HepG2 (cell line): ENCODE data around the gene ZNF22. TPM values are rescaled to one million over a fixed set of nuclear protein-coding genes. Genes with fewer than 3 reads are reported as not detected.

Experiments used
- AGO1 ChIP-seq: fragments of 200-400 bp; formaldehyde crosslinking; IDR thresholded peaks from 2 replicates; pipeline ENCODE4 v1.6.1; 2017; ENCODE audit warnings: mild to moderate bottlenecking, low read depth, low read length, moderate library complexity; ENCODE audit not compliant: poor library complexity, severe bottlenecking
- AGO2 ChIP-seq: fragments of 200-400 bp; formaldehyde crosslinking; optimal IDR thresholded peaks from 2 replicates; pipeline ENCODE3; 2017; ENCODE audit warnings: mild to moderate bottlenecking, low read depth, low read length, moderate library complexity
- AKAP8 ChIP-seq: sonication (generic); formaldehyde crosslinking; IDR thresholded peaks from 2 replicates; pipeline ENCODE4 v1.5.1; 2020; ENCODE audit warnings: mild to moderate bottlenecking, missing genetic modification reagents
- CBX1 ChIP-seq: IDR thresholded peaks from one replicate; pipeline ENCODE4 v1.6.1; 2016; ENCODE audit warnings: antibody characterized with exemption, low read depth
- CEBPZ ChIP-seq: IDR thresholded peaks from 2 replicates; pipeline ENCODE4 v1.6.1; 2012; ENCODE audit warnings: low read length, improper control_type of control experiment
- E2F1 ChIP-seq: sonication (generic); formaldehyde crosslinking; IDR thresholded peaks from 2 replicates; pipeline ENCODE4 v1.5.0; 2020; ENCODE audit warnings: missing genetic modification reagents
- FOXP1 ChIP-seq, 2 experiments: fragments of 450-650 bp in 1 of 2; IDR thresholded peaks; 2 replicates each; pipeline ENCODE4 v1.6.1; 2017 to 2018; ENCODE audit warnings: antibody characterized with exemption in 1 of 2
- HES4 ChIP-seq: sonication (generic); formaldehyde crosslinking; IDR thresholded peaks from 2 replicates; pipeline ENCODE4 v1.9.0; 2021; ENCODE audit warnings: mild to moderate bottlenecking, missing genetic modification reagents, borderline replicate concordance
- JUN ChIP-seq: sonication (generic); formaldehyde crosslinking; IDR thresholded peaks from 2 replicates; pipeline ENCODE4 v1.4.0; 2020; ENCODE audit warnings: mild to moderate bottlenecking, missing genetic modification reagents
- KLF11 ChIP-seq: IDR thresholded peaks from 2 replicates; pipeline ENCODE4 v1.6.1; 2016; ENCODE audit warnings: missing compliant biosample characterization
- MED8 ChIP-seq: sonication (generic); formaldehyde crosslinking; IDR thresholded peaks from 2 replicates; pipeline ENCODE4 v1.8.1; 2023; ENCODE audit warnings: mild to moderate bottlenecking, missing genetic modification reagents; ENCODE audit not compliant: insufficient replicate concordance
- NR1H2 ChIP-seq: sonication (generic); formaldehyde crosslinking; IDR thresholded peaks from 2 replicates; pipeline ENCODE4 v1.8.1; 2022; ENCODE audit warnings: low read depth, missing genetic modification reagents, borderline replicate concordance
- RNF2 ChIP-seq: fragments of 450-650 bp; conservative IDR thresholded peaks from 2 replicates; pipeline ENCODE4 v1.6.1; 2016; ENCODE audit warnings: low read depth
- SNAPC2 ChIP-seq: sonication (generic); formaldehyde crosslinking; IDR thresholded peaks from 2 replicates; pipeline ENCODE4 v1.8.1; 2022; ENCODE audit warnings: mild to moderate bottlenecking, missing genetic modification reagents
- SOX13 ChIP-seq, 3 experiments: fragments of 450-650 bp in 1 of 3; sonication (generic) in 1 of 3; formaldehyde crosslinking in 1 of 3; IDR thresholded peaks in 2 of 3; conservative IDR thresholded peaks in 1 of 3; 2 replicates each; pipeline versions ENCODE4 v1.5.0 to v1.6.1; 2016 to 2020; ENCODE audit warnings: antibody characterized with exemption in 1 of 3, mild to moderate bottlenecking in 1 of 3, missing compliant biosample characterization in 1 of 3, missing genetic modification reagents in 1 of 3, moderate library complexity in 1 of 3
- ZNF101 ChIP-seq: sonication (generic); formaldehyde crosslinking; IDR thresholded peaks from 2 replicates; pipeline ENCODE4 v1.4.0; 2020; ENCODE audit warnings: mild to moderate bottlenecking, low read depth, missing genetic modification reagents, borderline replicate concordance
- ZNF274 ChIP-seq: sonication (generic); formaldehyde crosslinking; IDR thresholded peaks from 2 replicates; pipeline ENCODE4 v1.5.1; 2020; ENCODE audit warnings: mild to moderate bottlenecking, missing genetic modification reagents
- ZNF280B ChIP-seq: sonication (generic); formaldehyde crosslinking; IDR thresholded peaks from 2 replicates; pipeline ENCODE4 v1.5.0; 2020; ENCODE audit warnings: missing genetic modification reagents, mild to moderate bottlenecking, borderline replicate concordance
- ZNF556 ChIP-seq: sonication (generic); formaldehyde crosslinking; IDR thresholded peaks from 2 replicates; pipeline ENCODE4 v1.4.0; 2020; ENCODE audit warnings: mild to moderate bottlenecking, missing genetic modification reagents, borderline replicate concordance
- polyA plus RNA-seq, 8 experiments: library from polyadenylated mRNA; depleted of rRNA in 3 of 8; stranded (reverse) in 7 of 8; unstranded in 1 of 8; fragments of >200 nt; fragmentation: Illumina TruSeq in 4 of 8; extraction: Trizol in 4 of 8; gene quantifications; 2 replicates each; pipeline versions ENCODE4 v1.2.1 to v1.2.3, GENCODE V29; 2011 to 2016; ENCODE audit warnings: low read depth in 4 of 8, missing spikeins in 1 of 8, mixed read lengths in 1 of 8; ENCODE audit not compliant: insufficient read depth in 1 of 8
- total RNA-seq, 5 experiments: library from RNA; depleted of rRNA; stranded (reverse); fragments of >200 nt; fragmentation: Illumina TruSeq; extraction: Trizol; gene quantifications; 2 replicates each; pipeline ENCODE4 v1.2.3, GENCODE V29; 2016; ENCODE audit warnings: low read depth in 1 of 5
- TF ChIP-seq, protein P1 (sequence below): sonication (generic); formaldehyde crosslinking; IDR thresholded peaks from 2 replicates; pipeline ENCODE4 v1.4.0; 2020; ENCODE audit warnings: mild to moderate bottlenecking, low read depth, missing genetic modification reagents

Gene ZNF22
- total and polyA plus RNA-seq, 2 of the 13 experiments (the other 11 are each of a cell fraction or from before 2014, with no cell fraction given) = 0.40 to 1.3 TPM

GRCh38 chr10:44995914-44996669, 4.6 kb upstream of the ZNF22 start (continued):
- TF ChIP-seq AGO2 = peak; percentile 17
- no peak for TF ChIP-seq ZNF101
- peak; percentile 69 for TF ChIP-seq SOX13 (IDR thresholded peaks at IDR 0.05)
- peak in 1 of 2 experiments; percentile 91; a peak in 2 of 4 replicates for TF ChIP-seq SOX13 (CRISPR knock-in tag; conservative IDR thresholded peaks at IDR 0.05 in 1 of 2, IDR thresholded peaks at IDR 0.05 in 1 of 2)
- TF ChIP-seq FOXP1 (IDR thresholded peaks at IDR 0.05) = peak; percentile 87
- TF ChIP-seq FOXP1 (CRISPR knock-in tag; IDR thresholded peaks at IDR 0.05) = peak; percentile 98
- no peak for TF ChIP-seq HES4 (CRISPR knock-in tag)
- no peak for TF ChIP-seq ZNF274 (CRISPR knock-in tag)
- no peak for TF ChIP-seq CEBPZ
- no peak for TF ChIP-seq ZNF556 (CRISPR knock-in tag)
- TF ChIP-seq MED8 (CRISPR knock-in tag) = peak; percentile 45
- TF ChIP-seq JUN = peak; percentile 66; the same call in 1 of the 2 replicates
- TF ChIP-seq E2F1 = no peak
- no peak for TF ChIP-seq RNF2
- no peak for TF ChIP-seq AKAP8 (CRISPR knock-in tag)
- TF ChIP-seq, protein P1, sequence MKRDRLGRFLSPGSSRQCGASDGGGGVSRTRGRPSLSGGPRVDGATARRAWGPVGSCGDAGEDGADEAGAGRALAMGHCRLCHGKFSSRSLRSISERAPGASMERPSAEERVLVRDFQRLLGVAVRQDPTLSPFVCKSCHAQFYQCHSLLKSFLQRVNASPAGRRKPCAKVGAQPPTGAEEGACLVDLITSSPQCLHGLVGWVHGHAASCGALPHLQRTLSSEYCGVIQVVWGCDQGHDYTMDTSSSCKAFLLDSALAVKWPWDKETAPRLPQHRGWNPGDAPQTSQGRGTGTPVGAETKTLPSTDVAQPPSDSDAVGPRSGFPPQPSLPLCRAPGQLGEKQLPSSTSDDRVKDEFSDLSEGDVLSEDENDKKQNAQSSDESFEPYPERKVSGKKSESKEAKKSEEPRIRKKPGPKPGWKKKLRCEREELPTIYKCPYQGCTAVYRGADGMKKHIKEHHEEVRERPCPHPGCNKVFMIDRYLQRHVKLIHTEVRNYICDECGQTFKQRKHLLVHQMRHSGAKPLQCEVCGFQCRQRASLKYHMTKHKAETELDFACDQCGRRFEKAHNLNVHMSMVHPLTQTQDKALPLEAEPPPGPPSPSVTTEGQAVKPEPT (CRISPR knock-in tag) = no peak
- no peak for TF ChIP-seq AGO1
- TF ChIP-seq NR1H2 = no peak
- peak; percentile 24; the same call in 1 of the 2 replicates for TF ChIP-seq SNAPC2 (CRISPR knock-in tag)
- no peak for TF ChIP-seq CBX1
- TF ChIP-seq KLF11 (CRISPR knock-in tag) = peak; percentile 76; the same call in 1 of the 2 replicates
- no peak for TF ChIP-seq ZNF280B
